ENCODE results near the gene BCLAF1. TPM values are rescaled to one million over a fixed set of nuclear protein-coding genes. Genes with fewer than 3 reads are reported as not detected.

The BCLAF1 gene
- total and polyA plus RNA-seq, 7 donors: 17.6 to 139 (median 78.0) TPM

DNA sequence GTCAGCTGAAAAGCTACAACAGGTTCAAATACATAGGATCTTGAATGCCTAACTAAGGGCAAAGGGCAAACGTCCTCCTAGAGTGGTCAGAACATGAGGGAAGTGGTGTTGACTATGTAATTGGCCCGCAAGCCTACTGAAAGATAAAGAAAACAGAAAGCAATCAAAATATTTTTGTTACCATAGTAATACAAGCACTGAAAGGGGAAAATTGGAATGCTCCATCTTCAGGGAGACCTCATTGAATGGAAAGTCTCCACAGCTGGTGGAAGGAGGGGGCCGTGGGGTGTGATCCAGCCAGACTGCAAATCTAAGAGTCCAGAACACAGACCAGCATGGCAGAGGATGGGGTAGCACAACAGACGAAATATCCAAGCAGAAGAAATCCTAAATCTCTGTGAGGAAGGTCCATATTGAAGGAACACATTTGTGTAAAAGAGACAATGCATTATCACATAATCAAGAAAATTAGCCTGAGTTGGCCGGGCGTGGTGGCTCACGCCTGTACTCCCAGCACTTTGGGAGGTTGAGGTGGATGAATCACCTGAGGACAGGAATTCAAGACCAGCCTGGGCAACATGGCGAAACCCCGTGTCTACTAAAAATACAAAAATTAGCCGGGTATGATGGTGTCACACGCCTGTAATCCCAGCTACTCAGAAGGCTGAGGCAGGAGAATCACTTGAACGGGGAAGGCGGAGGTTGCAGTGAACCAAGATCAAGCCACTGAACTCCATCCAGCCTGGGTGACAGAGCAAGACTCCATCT lies 79.1 kb downstream of the BCLAF1 start:
- intact Hi-C loops (cut with DNase I): no loop called here
- H3K4me1 ChIP-seq: no peaks in the 10 kb centered on the region
- H3K27ac ChIP-seq: no peak overlapping the region
- DNase-seq: no peak
- 87 to 89% methylated on average over 13 of the region's 13 CpGs for WGBS, 2 donors
- H3K36me3 ChIP-seq: no peaks in the 10 kb centered on the region
- H3K4me3 ChIP-seq: no peak overlapping the region
- TF ChIP-seq EP300 (IDR thresholded peaks at IDR 0.05): no peak
- no peak for TF ChIP-seq POLR2AphosphoS5 (IDR thresholded peaks at IDR 0.05)
- TF ChIP-seq, protein P1, sequence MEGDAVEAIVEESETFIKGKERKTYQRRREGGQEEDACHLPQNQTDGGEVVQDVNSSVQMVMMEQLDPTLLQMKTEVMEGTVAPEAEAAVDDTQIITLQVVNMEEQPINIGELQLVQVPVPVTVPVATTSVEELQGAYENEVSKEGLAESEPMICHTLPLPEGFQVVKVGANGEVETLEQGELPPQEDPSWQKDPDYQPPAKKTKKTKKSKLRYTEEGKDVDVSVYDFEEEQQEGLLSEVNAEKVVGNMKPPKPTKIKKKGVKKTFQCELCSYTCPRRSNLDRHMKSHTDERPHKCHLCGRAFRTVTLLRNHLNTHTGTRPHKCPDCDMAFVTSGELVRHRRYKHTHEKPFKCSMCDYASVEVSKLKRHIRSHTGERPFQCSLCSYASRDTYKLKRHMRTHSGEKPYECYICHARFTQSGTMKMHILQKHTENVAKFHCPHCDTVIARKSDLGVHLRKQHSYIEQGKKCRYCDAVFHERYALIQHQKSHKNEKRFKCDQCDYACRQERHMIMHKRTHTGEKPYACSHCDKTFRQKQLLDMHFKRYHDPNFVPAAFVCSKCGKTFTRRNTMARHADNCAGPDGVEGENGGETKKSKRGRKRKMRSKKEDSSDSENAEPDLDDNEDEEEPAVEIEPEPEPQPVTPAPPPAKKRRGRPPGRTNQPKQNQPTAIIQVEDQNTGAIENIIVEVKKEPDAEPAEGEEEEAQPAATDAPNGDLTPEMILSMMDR (IDR thresholded peaks at IDR 0.05): no peak
- TF ChIP-seq POLR2A (IDR thresholded peaks at IDR 0.05): no peak
- no peaks in the 10 kb centered on the region for H3K27me3 ChIP-seq
- no peaks in the 10 kb centered on the region for H3K9me3 ChIP-seq

DNA sequence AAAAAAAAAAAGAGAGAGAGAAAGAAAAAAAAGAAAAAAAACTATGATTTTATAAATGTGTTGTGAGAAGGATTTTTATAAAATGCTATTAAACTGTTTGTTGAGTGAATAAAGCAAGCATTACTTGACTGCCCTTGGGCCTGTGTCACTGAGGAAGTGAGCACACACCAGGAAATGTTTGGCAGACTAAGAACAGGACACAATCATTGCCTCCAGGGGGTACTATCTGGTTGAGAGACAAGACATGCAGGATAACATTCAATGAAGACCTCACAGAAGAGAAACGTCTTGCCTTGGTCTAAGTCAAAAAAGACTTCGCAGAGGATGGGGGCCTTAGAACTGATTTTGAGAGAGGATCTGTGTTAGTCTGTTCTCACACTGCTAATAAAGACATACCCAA lies 80.2 kb downstream of the BCLAF1 start:
- intact Hi-C loops (cut with DNase I): no loop called here
- no peak for DNase-seq
- WGBS, 2 donors: 93 to 98% methylated on average over 2 of the region's 2 CpGs

DNA sequence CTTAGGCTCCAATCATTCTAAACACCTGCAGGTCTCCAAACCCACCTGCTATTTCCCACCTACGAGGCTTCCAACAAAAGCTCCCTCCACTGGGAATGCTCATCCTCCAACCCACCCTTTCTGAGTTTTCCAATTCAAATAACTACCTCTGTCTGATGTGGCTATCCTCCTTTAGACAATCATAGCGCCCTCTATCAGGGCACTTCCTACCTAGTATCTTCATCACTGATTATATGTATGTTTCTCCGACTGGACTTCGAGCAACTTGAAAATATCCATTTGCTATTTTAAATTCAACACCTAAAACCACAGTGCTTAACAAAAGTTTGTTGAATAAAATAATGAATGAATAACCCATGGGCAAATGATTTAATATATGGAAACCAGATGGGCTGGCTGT lies 80.9 kb downstream of the BCLAF1 start:
- no peaks in the 10 kb centered on the region for H3K27me3 ChIP-seq
- H3K9me3 ChIP-seq: no peaks in the 10 kb centered on the region
- H3K36me3 ChIP-seq: no peaks in the 10 kb centered on the region
- 93 to 95% methylated on average over 4 of the region's 4 CpGs for WGBS, 2 donors
- no peak overlapping the region for H3K27ac ChIP-seq
- intact Hi-C loops (cut with DNase I): no loop called here
- H3K4me1 ChIP-seq: no peaks in the 10 kb centered on the region
- DNase-seq: no peak
- no peak overlapping the region for H3K4me3 ChIP-seq
- TF ChIP-seq POLR2A (IDR thresholded peaks at IDR 0.05) (no peak), POLR2AphosphoS5 (IDR thresholded peaks at IDR 0.05) (no peak), EP300 (IDR thresholded peaks at IDR 0.05) (no peak)
- TF ChIP-seq, protein P1 (IDR thresholded peaks at IDR 0.05): no peak

More for the DNA sequence above, 80.2 kb downstream of the BCLAF1 start:
- Histone ChIP-seq H3K27ac (no peak overlapping the region), H3K4me3 (no peak overlapping the region), H3K4me1 (no peaks in the 10 kb centered on the region), H3K36me3 (no peaks in the 10 kb centered on the region), H3K27me3 (no peaks in the 10 kb centered on the region), H3K9me3 (no peaks in the 10 kb centered on the region)
- no peak for TF ChIP-seq POLR2AphosphoS5 (IDR thresholded peaks at IDR 0.05)
- no peak for TF ChIP-seq POLR2A (IDR thresholded peaks at IDR 0.05)
- TF ChIP-seq, protein P1 (IDR thresholded peaks at IDR 0.05): no peak
- TF ChIP-seq EP300 (IDR thresholded peaks at IDR 0.05): no peak

Small RNAs within 50 kb of the gene (small RNA-seq; reads per million reads assigned to genes)
- 0 reads per million in 3 donors for gene AL023284.1

Other genes starting within 250 kb of the BCLAF1 start
- gene MTFR2, start 39.5 kb downstream of the BCLAF1 start, total RNA-seq: 1 to 10 TPM in 1 of 4 donors, under 1 TPM in 1, not detected in 2; 0.36 to 1.6 TPM
- 1 to 10 TPM in 2 of 3 donors, under 1 TPM in 1; 0.60 to 6.1 (median 1.6) TPM for gene MTFR2, start 39.5 kb downstream of the BCLAF1 start, polyA plus RNA-seq